HG03378 (cell line): ENCODE results near the gene NKX3-2.

ENCODE experiments used
- ATAC-seq: cut with Tn5 transposase; IDR thresholded peaks from one replicate; pipeline ENCODE4 v1.9.1; 2021; ENCODE audit warnings: mild to moderate bottlenecking, moderate library complexity; ENCODE audit not compliant: unreplicated experiment

Gene NKX3-2

GRCh38 chr4:13515268-13515667 lies 29.0 kb downstream of the NKX3-2 start:
- ATAC-seq: no peak

GRCh38 chr4:13514722-13515121 lies 29.6 kb downstream of the NKX3-2 start:
- no peak for ATAC-seq

- ATAC-seq: no peak
Measured at GRCh38 chr4:13511101-13511500, 33.2 kb downstream of the NKX3-2 start.

GRCh38 chr4:13509442-13509841 lies 34.9 kb downstream of the NKX3-2 start:
- no peak for ATAC-seq

GRCh38 chr4:13504374-13504773 lies 39.9 kb downstream of the NKX3-2 start:
- ATAC-seq: no peak

GRCh38 chr4:13498469-13498868 lies 45.8 kb downstream of the NKX3-2 start:
- no peak for ATAC-seq

GRCh38 chr4:13496605-13497004 lies 47.7 kb downstream of the NKX3-2 start:
- no peak for ATAC-seq

- ATAC-seq: no peak
Measured at GRCh38 chr4:13495753-13496152, 48.6 kb downstream of the NKX3-2 start.

GRCh38 chr4:13493793-13494192 lies 50.5 kb downstream of the NKX3-2 start:
- ATAC-seq: no peak

- no peak for ATAC-seq
Measured at GRCh38 chr4:13492747-13493146, 51.6 kb downstream of the NKX3-2 start.
